Body of pancreas (tissue), 4 donors: Measurements from ENCODE around the gene TTF1. TPM values are rescaled to one million over a fixed set of nuclear protein-coding genes. Genes with fewer than 3 reads are reported as not detected.

ENCODE experiments used
- ATAC-seq: fragments of 150-250 bp; one replicate; pipeline ENCODE4 v1.9.1; 2016
- DNase-seq, 4 donors: peaks; one replicate each; pipeline ENCODE4 v3.0.0-alpha.2; 2019
- H3K27ac ChIP-seq, 4 donors: fragments of 200-600 bp; sonication (generic); 1 replicate in 3 of 4; 2 replicates in 1 of 4; pipeline versions ENCODE4 v1.5.1 to v1.6.1; 2016 to 2019; ENCODE audit warnings: mild to moderate bottlenecking in 1 of 4, mixed read lengths in 1 of 4, moderate library complexity in 1 of 4
- H3K27me3 ChIP-seq, 2 donors: fragments of 200-600 bp; sonication (generic); one replicate each; pipeline ENCODE4 v1.6.0; 2016; ENCODE audit warnings: mild to moderate bottlenecking in 1 of 2
- H3K36me3 ChIP-seq, 2 donors: fragments of 200-600 bp; sonication (generic); replicated peaks in 1 of 2; 2 replicates each; pipeline ENCODE4 v1.5.1; 2016; ENCODE audit warnings: low read depth in 2 of 2; ENCODE audit not compliant: insufficient read depth in 1 of 2
- H3K4me1 ChIP-seq: fragments of 200-600 bp; sonication (generic); one replicate; pipeline ENCODE4 v1.6.0; 2016
- H3K4me3 ChIP-seq, 2 donors: fragments of 200-600 bp; sonication (generic); 1 replicate in 1 of 2; 2 replicates in 1 of 2; pipeline ENCODE4 v1.5.1; 2016 to 2019
- H3K9me3 ChIP-seq, 3 donors: fragments of 200-600 bp; sonication (generic); 1 replicate in 2 of 3; 2 replicates in 1 of 3; pipeline ENCODE4 v1.5.1; 2016
- POLR2A ChIP-seq, 3 donors: fragments of 450-650 bp; IDR thresholded peaks; one replicate each; pipeline ENCODE4 v1.6.1; 2016; ENCODE audit warnings: antibody characterized with exemption in 3 of 3, mild to moderate bottlenecking in 2 of 3
- WGBS, 2 donors: methylation state at CpG; one replicate each; pipeline ENCODE4 v1.1.5; 2017; 5-methylcytosine and 5-hydroxymethylcytosine counted together
- intact Hi-C: fragments of 100-400 bp; cut with DNase I; formaldehyde crosslinking; loops from one replicate; pipeline ENCODE4 v1.15.1; 2023
- total RNA-seq, 2 donors: library from RNA; depleted of rRNA; stranded (reverse); fragments of >200 nt; gene quantifications; one replicate each; pipeline ENCODE4 v1.1.0, GENCODE V29; 2016
- TF ChIP-seq, protein P1 (sequence below), 7 experiments: fragments of 450-650 bp in 4 of 7; fragments of 200-600 bp in 3 of 7; sonication (generic) in 3 of 7; IDR thresholded peaks; one replicate each; pipeline ENCODE4 v1.5.1; 2016 to 2019; ENCODE audit warnings: antibody characterized with exemption in 7 of 7

The TTF1 gene
- total RNA-seq, 2 donors from 2014 or later = 7.5 to 27.7 TPM

DNA sequence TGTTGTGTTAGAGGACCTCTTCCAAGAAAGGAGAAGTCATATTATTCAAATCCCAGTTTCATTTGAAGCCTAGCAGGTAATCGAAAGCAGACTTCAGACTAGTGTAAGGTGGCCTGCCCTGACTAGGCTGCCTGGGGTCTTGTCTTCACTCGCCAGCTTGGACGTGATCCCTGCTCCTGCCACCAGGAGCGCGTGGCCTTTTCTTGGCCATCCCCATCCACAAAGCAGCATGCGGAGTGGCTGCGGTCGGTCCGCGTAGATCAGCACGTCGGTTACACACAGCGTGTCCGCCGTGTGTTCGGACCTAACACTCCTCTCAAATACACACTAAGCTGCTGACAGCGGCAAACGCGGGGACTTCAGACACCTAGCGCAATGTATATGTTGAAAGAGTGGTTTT is 40.7 kb upstream of the TTF1 start:
- Histone ChIP-seq H3K27ac (no peak overlapping the region), H3K4me1 (no peaks in the 10 kb centered on the region), H3K36me3 (no peaks in the 10 kb centered on the region), H3K27me3 (no peaks in the 10 kb centered on the region), H3K9me3 (no peaks in the 10 kb centered on the region), H3K4me3 (no peak overlapping the region)
- 44 to 49% methylated on average over 4 to 19 of the region's 20 CpGs for WGBS, 2 donors
- TF ChIP-seq, protein P1, sequence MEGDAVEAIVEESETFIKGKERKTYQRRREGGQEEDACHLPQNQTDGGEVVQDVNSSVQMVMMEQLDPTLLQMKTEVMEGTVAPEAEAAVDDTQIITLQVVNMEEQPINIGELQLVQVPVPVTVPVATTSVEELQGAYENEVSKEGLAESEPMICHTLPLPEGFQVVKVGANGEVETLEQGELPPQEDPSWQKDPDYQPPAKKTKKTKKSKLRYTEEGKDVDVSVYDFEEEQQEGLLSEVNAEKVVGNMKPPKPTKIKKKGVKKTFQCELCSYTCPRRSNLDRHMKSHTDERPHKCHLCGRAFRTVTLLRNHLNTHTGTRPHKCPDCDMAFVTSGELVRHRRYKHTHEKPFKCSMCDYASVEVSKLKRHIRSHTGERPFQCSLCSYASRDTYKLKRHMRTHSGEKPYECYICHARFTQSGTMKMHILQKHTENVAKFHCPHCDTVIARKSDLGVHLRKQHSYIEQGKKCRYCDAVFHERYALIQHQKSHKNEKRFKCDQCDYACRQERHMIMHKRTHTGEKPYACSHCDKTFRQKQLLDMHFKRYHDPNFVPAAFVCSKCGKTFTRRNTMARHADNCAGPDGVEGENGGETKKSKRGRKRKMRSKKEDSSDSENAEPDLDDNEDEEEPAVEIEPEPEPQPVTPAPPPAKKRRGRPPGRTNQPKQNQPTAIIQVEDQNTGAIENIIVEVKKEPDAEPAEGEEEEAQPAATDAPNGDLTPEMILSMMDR (IDR thresholded peaks at IDR 0.05) = no peak
- no peak for TF ChIP-seq POLR2A (IDR thresholded peaks at IDR 0.05)
- ATAC-seq (no peak), DNase-seq (no peak)
- intact Hi-C loops = no loop called here

DNA sequence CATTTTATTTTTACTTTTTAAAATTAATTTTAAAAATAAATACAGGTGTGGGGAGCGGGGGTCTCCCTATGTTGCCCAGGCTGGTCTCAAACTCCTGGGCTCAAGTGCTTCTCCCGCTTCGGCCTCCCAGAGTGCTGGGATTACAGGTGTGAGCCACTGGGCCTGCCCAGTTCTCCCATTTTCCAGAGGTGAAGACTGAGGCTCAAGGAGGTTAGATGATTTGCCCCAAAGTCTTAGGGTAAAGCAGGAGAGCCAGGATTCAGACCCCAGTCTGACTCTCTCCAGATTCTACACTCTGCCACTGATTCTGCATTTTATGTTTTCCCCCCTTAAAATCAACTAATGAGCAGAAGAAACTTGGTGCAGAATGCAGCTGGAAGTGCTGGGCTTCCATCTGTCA is 40.2 kb upstream of the TTF1 start:
- no peaks in the 10 kb centered on the region for H3K36me3 ChIP-seq
- no peak for ATAC-seq
- H3K27me3 ChIP-seq = no peaks in the 10 kb centered on the region
- no peak overlapping the region for H3K4me3 ChIP-seq
- H3K9me3 ChIP-seq = no peaks in the 10 kb centered on the region
- intact Hi-C loops = no loop called here
- 73 to 96% methylated on average over 3 of the region's 3 CpGs for WGBS, 2 donors
- no peak for DNase-seq
- H3K4me1 ChIP-seq = no peaks in the 10 kb centered on the region
- H3K27ac ChIP-seq = no peak overlapping the region
- TF ChIP-seq, protein P1 (IDR thresholded peaks at IDR 0.05) = no peak
- TF ChIP-seq POLR2A (IDR thresholded peaks at IDR 0.05) = no peak

DNA sequence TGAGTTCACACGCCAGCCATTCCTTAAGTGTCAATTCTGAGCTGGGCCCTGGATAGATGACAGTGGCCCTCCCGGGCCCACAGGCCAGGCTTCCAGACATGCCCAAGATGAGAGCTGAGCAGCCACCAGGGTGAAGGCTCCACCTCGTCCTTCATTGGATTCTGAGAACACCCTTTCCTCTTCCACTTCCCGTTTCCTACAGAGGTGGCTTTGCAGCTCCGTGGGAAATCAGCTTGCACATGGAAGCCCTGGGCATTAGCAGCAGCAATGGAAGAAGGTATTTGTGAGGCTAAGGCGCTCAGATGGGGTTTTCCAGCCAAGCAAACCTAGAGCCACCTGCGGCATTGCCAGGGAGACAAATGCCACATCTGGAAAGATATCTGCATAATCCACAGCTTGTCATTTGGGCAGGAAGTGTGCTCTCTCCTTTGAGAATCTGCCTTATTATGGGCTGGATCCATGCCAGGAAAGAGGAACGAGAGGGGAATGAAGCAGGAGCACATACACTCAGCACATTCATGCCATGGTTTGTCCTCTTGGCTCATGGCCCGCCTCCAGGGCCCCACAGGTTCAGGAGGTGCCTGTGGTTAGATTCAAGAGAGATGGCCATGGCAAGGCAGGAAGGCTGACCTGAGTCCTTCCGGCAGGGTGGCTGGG is 37.4 kb upstream of the TTF1 start:
- no peaks in the 10 kb centered on the region for H3K4me1 ChIP-seq
- ATAC-seq (no peak), DNase-seq (no peak)
- no peaks in the 10 kb centered on the region for H3K36me3 ChIP-seq
- no peak overlapping the region for H3K27ac ChIP-seq
- WGBS, 2 donors = 43 to 49% methylated on average over 9 to 10 of the region's 10 CpGs
- intact Hi-C loops = no loop called here
- no peak overlapping the region for H3K4me3 ChIP-seq
- H3K9me3 ChIP-seq = no peaks in the 10 kb centered on the region
- TF ChIP-seq POLR2A (IDR thresholded peaks at IDR 0.05) = no peak
- TF ChIP-seq, protein P1 (IDR thresholded peaks at IDR 0.05) = no peak
- H3K27me3 ChIP-seq = no peaks in the 10 kb centered on the region

DNA sequence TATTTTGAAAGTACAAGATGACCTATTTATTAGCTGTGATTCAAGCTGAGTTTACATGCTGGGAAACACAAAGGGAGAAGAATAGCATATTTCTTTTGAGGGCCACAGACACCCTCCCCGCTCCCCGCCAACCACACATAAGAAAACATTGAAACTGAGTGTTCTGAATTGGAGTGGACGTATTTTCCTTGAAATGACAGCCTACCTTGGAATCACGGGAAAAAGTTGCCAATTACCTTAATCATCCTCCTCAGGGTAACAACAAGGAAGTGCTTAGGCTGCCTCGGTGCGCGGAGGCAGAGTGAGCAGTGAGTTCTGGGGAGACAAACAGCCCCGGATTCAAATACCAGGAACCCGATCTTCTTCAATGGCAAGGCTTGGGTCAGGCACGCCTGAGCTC is 34.8 kb upstream of the TTF1 start:
- no peaks in the 10 kb centered on the region for H3K27me3 ChIP-seq

More for the DNA sequence above, 34.8 kb upstream of the TTF1 start:
- 34 to 39% methylated on average over 10 of the region's 10 CpGs for WGBS, 2 donors
- TF ChIP-seq POLR2A (IDR thresholded peaks at IDR 0.05) = no peak
- TF ChIP-seq, protein P1 (IDR thresholded peaks at IDR 0.05) = no peak
- ATAC-seq (no peak), DNase-seq (no peak)
- no peak overlapping the region for H3K27ac ChIP-seq
- no peaks in the 10 kb centered on the region for H3K9me3 ChIP-seq
- no peaks in the 10 kb centered on the region for H3K4me1 ChIP-seq
- H3K4me3 ChIP-seq = no peak overlapping the region
- H3K36me3 ChIP-seq = no peaks in the 10 kb centered on the region
- intact Hi-C loops = no loop called here
